Measurements from ENCODE around the gene SUGCT.

DNA sequence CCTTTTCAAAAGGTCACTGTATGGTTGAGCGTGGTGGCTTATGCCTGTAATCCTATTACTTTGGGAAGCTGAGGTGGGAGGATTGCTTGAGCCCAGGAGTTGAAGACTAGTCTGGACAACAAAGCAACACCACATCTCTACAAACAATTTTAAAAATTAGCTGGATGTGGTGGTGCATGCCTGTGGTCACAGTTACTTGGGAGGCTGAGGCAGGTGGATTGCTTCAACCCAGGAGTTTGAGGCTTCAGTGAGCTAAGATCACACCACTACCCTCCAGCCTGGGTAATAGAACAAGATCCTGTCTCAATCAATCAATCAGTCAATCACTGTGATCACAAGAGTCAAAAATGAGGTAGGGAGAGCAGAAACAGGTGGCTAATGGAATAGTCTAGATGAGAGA, 97.0 kb downstream of the SUGCT start:
- TF ChIP-seq KDM5A (IDR thresholded peaks at IDR 0.05; ENCODE audit: low read length) (no peak), CEBPB (IDR thresholded peaks at IDR 0.05; ENCODE audit: low read depth, low read length) (no peak)
